ENCODE results near the gene SIAH3.

The SIAH3 gene

GRCh38 chr13:45825387-45825650 lies 26.2 kb downstream of the SIAH3 start:
- in situ Hi-C loops (cut with MboI; ENCODE audit: low sequenced_read_pairs): no loop called here

GRCh38 chr13:45823583-45823982 lies 28.0 kb downstream of the SIAH3 start:
- in situ Hi-C loops (cut with MboI; ENCODE audit: low sequenced_read_pairs): no loop called here

GRCh38 chr13:45821811-45822210 lies 29.7 kb downstream of the SIAH3 start:
- in situ Hi-C loops (cut with MboI; ENCODE audit: low sequenced_read_pairs): no loop called here

- in situ Hi-C loops (cut with MboI; ENCODE audit: low sequenced_read_pairs): no loop called here
These were observed 31.3 kb downstream of the SIAH3 start for GRCh38 chr13:45820106-45820838.

GRCh38 chr13:45817833-45818232 lies 33.7 kb downstream of the SIAH3 start:
- in situ Hi-C loops (cut with MboI; ENCODE audit: low sequenced_read_pairs): no loop called here

- in situ Hi-C loops (cut with MboI; ENCODE audit: low sequenced_read_pairs): no loop called here
These were observed 35.1 kb downstream of the SIAH3 start for GRCh38 chr13:45816427-45816826.

- in situ Hi-C loops (cut with MboI; ENCODE audit: low sequenced_read_pairs): no loop called here
These were observed 38.7 kb downstream of the SIAH3 start for GRCh38 chr13:45812695-45813372.

GRCh38 chr13:45811891-45812694 lies 39.5 kb downstream of the SIAH3 start:
- in situ Hi-C loops (cut with MboI; ENCODE audit: low sequenced_read_pairs): no loop called here

- in situ Hi-C loops (cut with MboI; ENCODE audit: low sequenced_read_pairs): no loop called here
These were observed 41.7 kb downstream of the SIAH3 start for GRCh38 chr13:45809801-45810394.

GRCh38 chr13:45808925-45809324 lies 42.6 kb downstream of the SIAH3 start:
- in situ Hi-C loops (cut with MboI; ENCODE audit: low sequenced_read_pairs): no loop called here

GRCh38 chr13:45807520-45808099 lies 43.9 kb downstream of the SIAH3 start:
- in situ Hi-C loops (cut with MboI; ENCODE audit: low sequenced_read_pairs): no loop called here

GRCh38 chr13:45800485-45800884 lies 51.1 kb downstream of the SIAH3 start:
- in situ Hi-C loops (cut with MboI; ENCODE audit: low sequenced_read_pairs): no loop called here

GRCh38 chr13:45799451-45799850 lies 52.1 kb downstream of the SIAH3 start:
- in situ Hi-C loops (cut with MboI; ENCODE audit: low sequenced_read_pairs): no loop called here

- in situ Hi-C loops (cut with MboI; ENCODE audit: low sequenced_read_pairs): no loop called here
These were observed 52.7 kb downstream of the SIAH3 start for GRCh38 chr13:45798851-45799250.

- in situ Hi-C loops (cut with MboI; ENCODE audit: low sequenced_read_pairs): no loop called here
These were observed 54.9 kb downstream of the SIAH3 start for GRCh38 chr13:45796426-45797235.

GRCh38 chr13:45792827-45793303 lies 58.7 kb downstream of the SIAH3 start:
- in situ Hi-C loops (cut with MboI; ENCODE audit: low sequenced_read_pairs): no loop called here

GRCh38 chr13:45788011-45788410 lies 63.5 kb downstream of the SIAH3 start:
- in situ Hi-C loops (cut with MboI; ENCODE audit: low sequenced_read_pairs): no loop called here

GRCh38 chr13:45787346-45787745 lies 64.2 kb downstream of the SIAH3 start:
- in situ Hi-C loops (cut with MboI; ENCODE audit: low sequenced_read_pairs): no loop called here

GRCh38 chr13:45786293-45786920 lies 65.1 kb downstream of the SIAH3 start:
- in situ Hi-C loops (cut with MboI; ENCODE audit: low sequenced_read_pairs): no loop called here
